Left lung (tissue), 10 donors: ENCODE measurements around the gene RGPD4. TPM values are rescaled to one million over a fixed set of nuclear protein-coding genes. Genes with fewer than 3 reads are reported as not detected.

Experiments
- ATAC-seq: fragments of 200-7000 bp; cut with Tn5 transposase; one replicate; pipeline ENCODE4 v1.9.1; 2020; ENCODE audit warnings: moderate library complexity
- DNase-seq, 4 donors: peaks; one replicate each; pipeline ENCODE4 v3.0.0-alpha.2; 2013 to 2020
- H3K27ac ChIP-seq, 2 donors: fragments of 200-600 bp; sonication (generic) in 1 of 2; one replicate each; pipeline versions ENCODE4 v1.5.0 to v1.8.0; 2020 to 2021
- H3K27me3 ChIP-seq, 2 donors: fragments of 200-600 bp; sonication (generic) in 1 of 2; one replicate each; pipeline versions ENCODE4 v1.5.0 to v1.8.0; 2020 to 2021
- H3K36me3 ChIP-seq, 2 donors: fragments of 200-600 bp; sonication (generic) in 1 of 2; one replicate each; pipeline versions ENCODE4 v1.5.0 to v1.8.0; 2020 to 2021
- H3K4me1 ChIP-seq, 2 donors: fragments of 200-600 bp; one replicate each; pipeline ENCODE4 v1.8.0; 2021
- H3K4me3 ChIP-seq, 2 donors: fragments of 200-600 bp; sonication (generic) in 1 of 2; one replicate each; pipeline versions ENCODE4 v1.5.0 to v1.8.0; 2020 to 2021; ENCODE audit warnings: mild to moderate bottlenecking in 1 of 2
- H3K9me3 ChIP-seq, 2 donors: fragments of 200-600 bp; sonication (generic) in 1 of 2; one replicate each; pipeline versions ENCODE4 v1.5.0 to v1.8.0; 2020 to 2021
- CTCF ChIP-seq, 2 donors: fragments of 200-600 bp; sonication (generic) in 1 of 2; IDR thresholded peaks; one replicate each; pipeline versions ENCODE4 v1.5.0 to v1.8.0; 2021; ENCODE audit warnings: antibody characterized with exemption in 2 of 2
- intact Hi-C, 2 donors: fragments of 100-400 bp; cut with DNase I; formaldehyde crosslinking; loops; one replicate each; pipeline versions ENCODE4 v1.11.2 to v1.14.2; 2022
- polyA plus RNA-seq, 6 donors: library from polyadenylated mRNA; unstranded; fragments of 120-200 nt; gene quantifications; one replicate each; pipeline ENCODE4 v1.2.1, GENCODE V29; 2013; ENCODE audit not compliant: insufficient read length in 6 of 6
- total RNA-seq, 2 donors: library from RNA; stranded (reverse); fragmentation: NEBNext Ultra II Directional; extraction: Animal tissue kit (Norgen Biotek cat#: 25700); gene quantifications; one replicate each; pipeline ENCODE4 v1.2.1, GENCODE V29; 2021
- donor health status: DM: no; HTN: yes; CAD: no.
- donor health status: DM: no; HTN: no; CAD: no.

The RGPD4 gene
- total and polyA plus RNA-seq, 8 donors = 0.04 to 0.29 (median 0.14) TPM; not detected in 5

- no peak overlapping the region for H3K4me3 ChIP-seq
- H3K36me3 ChIP-seq = no peaks in the 10 kb centered on the region
- TF ChIP-seq CTCF (IDR thresholded peaks at IDR 0.05) = no peak
- ATAC-seq (no peak), DNase-seq (no peak)
- H3K9me3 ChIP-seq = no peaks in the 10 kb centered on the region
- intact Hi-C loops = no loop called here
- H3K27me3 ChIP-seq = no peaks in the 10 kb centered on the region
- H3K27ac ChIP-seq = no peak overlapping the region
- H3K4me1 ChIP-seq = peaks cover 0 to 3% of the 10 kb centered on the region in 2 donors
These were observed 21.8 kb upstream of the RGPD4 start for GRCh38 chr2:107804608-107805498.

DNA sequence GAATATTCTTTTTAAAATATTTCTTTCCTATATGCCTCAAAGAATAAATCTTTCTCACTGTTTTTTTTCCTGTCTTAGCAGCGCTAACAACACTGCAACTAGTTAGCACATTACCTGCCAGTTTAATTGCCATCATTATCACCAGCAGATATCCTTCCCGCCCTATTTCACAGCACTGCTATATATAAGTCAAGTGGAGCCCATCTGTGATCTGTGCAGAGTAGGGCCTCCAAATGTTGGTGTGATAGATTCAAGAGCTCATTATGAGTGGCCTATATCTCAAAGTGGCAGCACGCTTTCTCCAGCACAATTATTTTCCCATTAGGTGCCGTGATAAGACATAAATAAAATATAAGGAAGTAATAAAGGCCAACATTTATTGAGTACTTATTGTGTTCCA lies 19.8 kb upstream of the RGPD4 start:
- H3K9me3 ChIP-seq = no peaks in the 10 kb centered on the region
- H3K4me1 ChIP-seq = peaks cover 0 to 3% of the 10 kb centered on the region in 2 donors
- intact Hi-C loops = no loop called here
- H3K27ac ChIP-seq = no peak overlapping the region
- H3K27me3 ChIP-seq = no peaks in the 10 kb centered on the region
- H3K36me3 ChIP-seq = no peaks in the 10 kb centered on the region
- ATAC-seq = no peak
- no peak for TF ChIP-seq CTCF (IDR thresholded peaks at IDR 0.05)
- H3K4me3 ChIP-seq = no peak overlapping the region
- DNase-seq = no peak

DNA sequence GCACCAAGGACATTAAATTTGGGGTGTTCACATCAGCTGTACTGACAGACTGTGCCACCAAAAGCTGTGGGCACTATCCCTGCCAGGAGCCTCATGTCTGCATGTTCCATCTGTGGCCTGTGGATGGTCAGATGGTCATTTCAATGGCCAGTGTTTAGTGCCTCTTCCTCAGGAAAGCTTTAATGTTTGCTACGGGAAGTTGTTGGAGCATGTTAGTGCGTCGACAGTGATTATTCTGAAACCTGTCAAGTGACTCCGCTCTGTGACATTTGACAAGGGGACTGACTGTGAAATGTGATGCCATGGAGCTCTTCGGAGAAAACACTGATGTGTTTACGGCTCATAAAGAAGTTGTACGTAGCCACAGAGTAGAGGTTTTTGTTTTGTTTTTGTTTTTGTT lies 18.7 kb upstream of the RGPD4 start:
- Histone ChIP-seq H3K27ac (no peak overlapping the region), H3K4me3 (no peak overlapping the region), H3K4me1 (peaks cover 0 to 3% of the 10 kb centered on the region in 2 donors), H3K36me3 (no peaks in the 10 kb centered on the region), H3K9me3 (no peaks in the 10 kb centered on the region), H3K27me3 (no peaks in the 10 kb centered on the region)
- no peak for ATAC-seq
- DNase-seq = no peak
- TF ChIP-seq CTCF (IDR thresholded peaks at IDR 0.05) = no peak
- intact Hi-C loops = no loop called here

DNA sequence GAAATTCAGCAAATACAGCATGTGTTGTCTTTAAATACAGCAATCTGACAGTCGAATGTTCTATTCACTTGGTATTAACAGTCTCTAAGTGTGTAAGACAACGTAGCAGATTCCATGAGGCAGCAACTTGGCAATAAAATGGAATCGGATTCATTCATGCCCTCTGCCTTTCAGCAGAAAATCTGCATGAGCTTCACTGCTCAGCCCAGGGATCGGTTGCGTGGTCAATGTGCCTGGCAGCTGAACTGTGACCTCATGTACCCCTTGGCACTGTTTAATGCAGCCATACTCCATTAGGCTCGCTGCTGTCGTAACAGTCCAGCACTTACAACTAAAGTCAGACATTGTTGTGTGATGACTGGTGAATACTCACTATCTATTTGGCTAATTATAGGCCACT lies 17.7 kb upstream of the RGPD4 start:
- DNase-seq (no peak), ATAC-seq (peak; percentile 62)
- no peak for TF ChIP-seq CTCF (IDR thresholded peaks at IDR 0.05)
- Histone ChIP-seq H3K4me3 (no peak overlapping the region), H3K27ac (no peak overlapping the region), H3K9me3 (no peaks in the 10 kb centered on the region), H3K27me3 (no peaks in the 10 kb centered on the region), H3K36me3 (no peaks in the 10 kb centered on the region), H3K4me1 (peaks cover 0 to 3% of the 10 kb centered on the region in 2 donors)
- intact Hi-C loops = no loop called here

DNA sequence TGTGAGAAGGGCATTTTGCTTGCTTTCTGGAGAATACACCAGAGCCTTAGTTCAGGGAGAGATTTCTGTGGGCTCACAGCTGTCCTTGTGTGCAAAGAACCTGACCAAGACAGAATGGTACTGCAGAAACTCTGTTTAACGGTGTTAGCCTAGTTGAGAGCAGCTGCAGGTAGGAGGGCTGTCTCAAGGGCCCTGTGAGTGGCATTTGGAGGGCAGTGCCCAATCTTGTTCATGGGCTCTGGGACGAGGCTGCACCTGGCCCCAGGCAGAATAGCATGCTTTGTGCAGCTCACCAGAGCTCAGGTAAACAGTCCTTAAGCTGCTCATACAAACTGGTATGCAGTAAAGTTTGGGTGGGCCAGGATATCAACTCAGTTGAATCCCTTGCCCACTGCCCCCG lies 16.9 kb upstream of the RGPD4 start:
- peak in 1 of 4 donors; percentile 31 for DNase-seq

More for the DNA sequence above, 16.9 kb upstream of the RGPD4 start:
- ATAC-seq = peak; percentile 79
- no peak overlapping the region for H3K4me3 ChIP-seq
- no peaks in the 10 kb centered on the region for H3K27me3 ChIP-seq
- H3K9me3 ChIP-seq = no peaks in the 10 kb centered on the region
- TF ChIP-seq CTCF (IDR thresholded peaks at IDR 0.05) = no peak
- peaks cover 0 to 3% of the 10 kb centered on the region in 2 donors for H3K4me1 ChIP-seq
- no peaks in the 10 kb centered on the region for H3K36me3 ChIP-seq
- H3K27ac ChIP-seq = no peak overlapping the region
- intact Hi-C loops = no loop called here
